Measurements from ENCODE around the gene LMF2. TPM values are rescaled to one million over a fixed set of nuclear protein-coding genes. Genes with fewer than 3 reads are reported as not detected.

Gene LMF2
- total RNA-seq, 1 experiment from 2014 or later = 56.9 TPM

GRCh38 chr22:50507991-50508884 is 736 bp upstream of the LMF2 start, which contains the start of gene NCAPH2 (continued):
- TF ChIP-seq CTCF (IDR thresholded peaks at IDR 0.05 in 2 of 3, conservative IDR thresholded peaks at IDR 0.05 in 1 of 3; ENCODE audit: borderline replicate concordance in 1 of 3, insufficient read depth in 1 of 3, low read depth in 2 of 3, low read length in 2 of 3) (no peak), JUND (IDR thresholded peaks at IDR 0.05) (no peak), MAX (IDR thresholded peaks at IDR 0.05) (peak; percentile 60)

GRCh38 chr22:50506611-50507420 is 686 bp downstream of the LMF2 start:
- intact Hi-C loops (cut with micrococcal nuclease) = no loop called here
- peak overlapping the region; percentile 93 for H3K4me2 ChIP-seq (ENCODE audit: low read length)
- peaks cover 10 to 17% of the 10 kb centered on the region in 2 experiments for H3K4me1 ChIP-seq (ENCODE audit: control insufficient read depth in 1 of 2, insufficient read depth in 2 of 2, low read length in 2 of 2)
- no peaks in the 10 kb centered on the region for H3K9me3 ChIP-seq (ENCODE audit: control insufficient read depth in 1 of 2, insufficient read depth in 1 of 2, low read depth in 1 of 2, low read length in 2 of 2)
- ChIA-PET POLR2A (no interaction called here), RAD21 (ENCODE audit: low non-redundant PET in 1 of 2, low total read pairs in 2 of 2, uncharacterized antibody in 2 of 2, unreplicated experiment in 2 of 2) (interaction anchor here in 1 of 2 experiments (0.8 kb wide), 1 partner anchor 19 kb away, joined by 4 read pairs; the partner anchor contains the start of gene SCO2), CTCF (interaction anchor here (1.5 kb wide), 1 partner anchor 9 kb away, joined by 10 read pairs; no protein-coding TSS in a partner anchor)
- TSS peak; percentile 79 for BruUV-seq (replicated peaks)
- 0 out of 2 replicates have a peak, but pooled peaks have one; percentile 1 for ATAC-seq
- H3K9me2 ChIP-seq (ENCODE audit: insufficient read depth) = no peaks in the 10 kb centered on the region
- H3K27me3 ChIP-seq (ENCODE audit: insufficient read depth, low read length) = no peaks in the 10 kb centered on the region
- no peak overlapping the region for H2AFZ ChIP-seq (ENCODE audit: low read depth, low read length, poor library complexity, severe bottlenecking)
- H3K4me3 ChIP-seq (replicated peaks in 1 of 2; ENCODE audit: low read depth in 1 of 2, low read length in 2 of 2) = peak overlapping the region; percentile 67 to 99
- H3K9ac ChIP-seq (ENCODE audit: low read length) = peak overlapping the region; percentile 94
- H3K36me3 ChIP-seq (ENCODE audit: control insufficient read depth in 1 of 2, insufficient read depth in 2 of 2, low read length in 2 of 2) = peaks cover 0 to 8% of the 10 kb centered on the region in 2 experiments; a peak in 1 of 4 replicates
- DNase-seq (ENCODE audit: low read depth, low spot score) = no peak
- peaks cover 45% of the 10 kb centered on the region for H3K79me2 ChIP-seq (ENCODE audit: insufficient read depth, low read length)
- peak overlapping the region; percentile 61 for H3K27ac ChIP-seq (ENCODE audit: low read depth, low read length)
- no peaks in the 10 kb centered on the region for H4K20me1 ChIP-seq (ENCODE audit: insufficient read depth)
- TF ChIP-seq FOSL1 (IDR thresholded peaks at IDR 0.05; ENCODE audit: low read depth) (no peak), ATF3 (IDR thresholded peaks at IDR 0.05) (no peak), TCF7L2 (IDR thresholded peaks at IDR 0.05; ENCODE audit: borderline replicate concordance, extremely low read depth, insufficient read depth, insufficient read length) (no peak), ZNF274 (IDR thresholded peaks at IDR 0.05; ENCODE audit: low read depth, low read length) (no peak), SP1 (IDR thresholded peaks at IDR 0.05; ENCODE audit: low read depth) (no peak), ELF1 (IDR thresholded peaks at IDR 0.05; ENCODE audit: borderline replicate concordance, low read depth) (no peak), CTCF (IDR thresholded peaks at IDR 0.05 in 2 of 3, conservative IDR thresholded peaks at IDR 0.05 in 1 of 3; ENCODE audit: borderline replicate concordance in 1 of 3, insufficient read depth in 1 of 3, low read depth in 2 of 3, low read length in 2 of 3) (no peak), YY1 (IDR thresholded peaks at IDR 0.05; ENCODE audit: extremely low read depth, insufficient replicate concordance, low read depth, low read length) (no peak), SIN3A (IDR thresholded peaks at IDR 0.05; ENCODE audit: low read depth) (no peak), CBX3 (IDR thresholded peaks at IDR 0.05; ENCODE audit: low read depth) (no peak), MAX (IDR thresholded peaks at IDR 0.05) (no peak), SRF (IDR thresholded peaks at IDR 0.05; ENCODE audit: low read depth) (no peak), POLR2A (IDR thresholded peaks at IDR 0.05; ENCODE audit: borderline replicate concordance, extremely low read depth, insufficient read depth, insufficient read length) (no peak), POLR2AphosphoS5 (IDR thresholded peaks at IDR 0.05; ENCODE audit: low read depth, low read length) (no peak)
